CD4-positive, alpha-beta T cell treated with Interleukin-21 for 1 hour (primary cell): ENCODE results near the gene CENPP.
A peak's percentile ranks its signal among the peaks of the same experiment; 100 is the strongest.
"Not testable (repeated sequence)": the region's sequence is repeated elsewhere in the genome, so short reads cannot be mapped to it uniquely, and the experiment has no call there.

Experiments
- DNase-seq: peaks from one replicate; pipeline ENCODE4 v3.0.0-alpha.2; 2020

The CENPP gene

DNA sequence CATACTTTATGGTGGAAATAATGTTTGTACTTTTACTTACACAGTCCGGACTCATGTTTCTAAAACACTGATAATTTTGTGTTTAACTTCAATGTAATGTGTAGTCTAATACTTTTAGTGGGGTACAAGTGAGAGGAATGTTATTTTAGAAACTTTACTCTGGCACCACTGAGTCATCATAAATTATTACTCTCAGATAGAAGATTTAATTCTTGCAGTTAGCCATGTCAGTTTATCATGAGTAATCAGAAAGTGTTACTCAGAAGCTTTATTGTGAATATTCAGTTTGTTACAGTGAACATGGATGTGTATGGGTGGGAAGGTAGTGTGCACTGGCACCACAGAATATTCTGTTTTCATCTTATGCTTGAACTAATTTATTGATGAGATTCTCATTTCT, 58.6 kb downstream of the CENPP start:
- DNase-seq: no peak

DNA sequence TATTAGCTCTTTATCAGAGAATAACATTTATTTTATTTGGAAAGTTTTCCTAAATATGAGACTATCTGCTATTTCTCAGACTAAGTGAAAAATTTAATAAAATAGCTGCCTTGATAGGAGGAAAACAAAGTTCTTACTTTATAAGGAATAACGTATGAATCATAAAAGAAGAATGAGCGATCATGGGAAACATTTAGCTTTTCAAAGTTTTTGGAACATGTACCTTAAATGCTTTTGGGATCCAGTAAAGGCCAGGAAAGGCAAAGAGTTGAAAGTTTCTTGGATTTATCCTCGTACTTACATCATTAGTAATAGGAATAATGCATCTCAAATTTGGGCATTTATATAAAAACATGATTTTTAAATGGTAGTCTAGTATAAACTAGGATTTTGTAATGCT, 59.2 kb downstream of the CENPP start:
- DNase-seq: no peak

DNA sequence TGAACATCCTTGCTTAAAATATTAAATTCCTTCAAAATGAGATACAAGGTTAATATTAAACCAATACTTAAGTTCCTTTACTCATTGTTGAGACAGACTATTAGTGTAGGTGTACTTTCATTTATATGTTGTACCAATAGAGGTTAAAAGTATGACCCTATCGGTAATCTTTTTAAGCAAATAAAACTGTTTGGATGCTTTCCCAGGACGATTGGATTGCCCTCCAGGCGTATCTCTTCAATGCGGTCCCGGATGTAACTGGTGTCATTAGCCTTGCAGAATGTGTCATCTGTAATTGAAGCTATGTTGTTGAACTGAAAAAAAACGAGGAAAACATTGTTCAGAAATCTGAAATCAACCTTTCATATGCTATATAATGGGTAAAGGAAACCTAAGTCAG, 59.7 kb downstream of the CENPP start:
- DNase-seq: no peak

DNA sequence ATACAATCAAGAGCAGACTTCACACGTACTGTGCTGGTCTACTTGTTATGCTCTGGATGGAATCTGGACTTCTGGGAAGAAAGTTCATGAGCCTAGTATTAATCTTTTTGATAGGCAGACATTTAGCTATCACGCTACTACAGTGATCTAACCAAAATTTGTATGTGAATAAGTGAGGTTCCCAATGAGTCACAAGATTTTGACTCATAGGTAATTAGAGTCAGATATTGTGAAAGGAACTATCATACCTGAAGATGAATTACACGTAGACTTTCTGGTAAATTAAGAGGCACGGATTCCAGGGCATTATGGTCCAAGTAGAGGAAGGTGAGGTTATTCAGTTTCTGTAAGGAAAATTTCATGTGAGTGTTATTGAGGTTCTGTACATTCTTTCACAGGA, 60.2 kb downstream of the CENPP start:
- DNase-seq: no peak

DNA sequence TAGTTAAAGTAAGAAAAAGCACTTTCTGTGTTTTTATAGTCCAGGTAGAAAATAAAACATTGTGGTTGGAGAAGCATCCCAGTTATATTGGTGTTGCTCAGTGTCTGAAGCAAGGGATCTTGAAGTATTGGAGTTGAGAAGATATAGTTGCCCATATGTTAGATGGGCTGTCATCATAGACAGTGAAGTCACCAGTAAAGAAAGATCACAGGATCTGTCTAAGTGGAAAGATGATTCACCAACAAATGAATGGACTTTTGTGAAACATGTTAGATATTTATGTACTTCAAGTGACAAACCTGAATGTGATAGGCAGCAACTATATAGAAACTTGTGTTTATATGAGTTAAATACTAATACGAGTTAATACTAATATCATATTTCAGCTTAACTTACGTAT, 66.9 kb downstream of the CENPP start:
- DNase-seq: no peak

DNA sequence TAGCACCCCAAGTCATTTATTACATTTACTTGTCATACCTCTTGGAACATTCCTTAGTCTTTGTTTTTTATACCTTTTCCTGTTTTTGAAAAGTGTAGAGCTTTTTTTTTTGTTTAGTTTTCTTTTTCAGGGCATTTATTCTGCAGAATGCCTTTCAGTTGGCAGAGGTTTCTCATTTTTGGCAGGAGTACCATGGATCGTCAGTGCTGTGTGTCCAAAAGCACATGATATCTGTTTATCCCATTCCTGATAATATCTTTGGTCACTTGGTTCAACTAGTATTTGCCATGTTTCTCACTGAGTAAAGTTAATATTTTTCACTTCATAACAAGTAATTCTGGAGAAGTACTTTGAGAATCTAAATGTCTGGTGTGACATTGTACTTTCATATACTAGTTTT, 67.9 kb downstream of the CENPP start:
- no peak for DNase-seq

DNA sequence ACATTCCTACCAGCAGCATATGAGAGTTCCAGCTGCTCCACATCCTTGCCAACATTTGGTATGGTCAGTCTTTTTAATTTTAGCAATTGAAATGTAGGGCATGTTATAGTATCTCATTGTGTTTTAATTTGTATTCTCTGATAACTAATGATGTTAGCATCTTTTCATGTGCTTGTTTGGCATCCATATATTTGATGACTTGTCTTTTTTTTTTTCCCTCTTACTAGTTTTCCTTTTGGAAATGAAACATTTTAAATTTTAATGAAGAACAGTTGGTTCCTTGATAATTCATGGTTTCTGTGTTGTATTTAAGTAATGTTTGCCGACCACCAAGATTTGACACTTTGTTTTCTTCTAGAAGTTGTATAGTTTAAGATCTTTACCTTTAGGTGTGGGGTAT, 69.9 kb downstream of the CENPP start:
- DNase-seq: no peak

GRCh38 chr9:92397853-92398252, 72.1 kb downstream of the CENPP start:
- DNase-seq: no peak

GRCh38 chr9:92402360-92402759, 76.6 kb downstream of the CENPP start:
- no peak for DNase-seq

DNA sequence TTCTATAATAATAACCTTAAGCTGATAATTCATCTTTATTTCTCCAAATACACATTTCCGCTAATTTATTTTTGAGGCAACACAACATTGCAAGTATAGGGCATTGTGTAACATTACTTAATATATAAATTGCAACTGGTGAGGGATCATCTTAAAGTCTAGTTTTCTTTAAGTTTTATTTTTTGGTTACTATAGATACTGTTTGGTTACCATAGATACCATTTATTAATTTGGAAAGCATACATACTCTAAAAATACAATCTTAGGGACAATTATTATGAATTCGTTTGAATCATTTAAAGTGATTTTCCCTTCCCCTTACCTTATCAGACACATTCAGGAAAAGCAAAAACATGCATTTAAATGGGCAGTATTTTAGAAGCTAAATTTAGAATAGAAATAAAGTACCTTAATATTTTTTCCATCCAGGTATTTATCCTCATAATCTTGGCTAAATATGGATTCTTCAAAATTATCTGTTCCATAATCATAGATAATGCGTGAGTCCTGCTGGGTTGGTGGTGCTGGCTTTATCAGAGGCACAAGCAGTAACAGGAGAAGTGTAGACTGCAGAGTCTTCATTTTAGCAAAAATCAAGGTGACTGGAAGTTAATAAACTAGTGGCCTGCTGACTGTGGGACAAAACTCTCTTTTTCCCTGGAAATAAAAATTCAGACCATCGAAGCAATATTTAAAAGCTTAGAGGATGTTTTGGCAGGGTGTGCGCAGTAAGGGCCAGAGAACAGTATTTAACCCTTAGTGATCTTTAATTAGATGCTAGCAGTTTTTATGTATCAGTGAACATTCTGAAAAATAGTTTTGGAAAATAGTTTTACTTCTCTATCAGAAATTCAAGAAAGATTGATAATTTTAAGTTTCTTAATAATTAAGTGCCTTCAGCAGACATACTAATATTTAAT, 77.3 kb downstream of the CENPP start:
- DNase-seq: no peak

GRCh38 chr9:92404042-92404836, 78.5 kb downstream of the CENPP start, which contains the start of gene OGN:
Gene OGN (minus strand): TSS chr9:92404578. CDS start chr9:92403407, 1,171 bp downstream.
- peak; percentile 6 for DNase-seq

- DNase-seq: no peak
Measured at GRCh38 chr9:92405818-92406217, 80.1 kb downstream of the CENPP start.

- DNase-seq: peak; percentile 54
Measured at GRCh38 chr9:92406477-92406876, 80.7 kb downstream of the CENPP start.

DNA sequence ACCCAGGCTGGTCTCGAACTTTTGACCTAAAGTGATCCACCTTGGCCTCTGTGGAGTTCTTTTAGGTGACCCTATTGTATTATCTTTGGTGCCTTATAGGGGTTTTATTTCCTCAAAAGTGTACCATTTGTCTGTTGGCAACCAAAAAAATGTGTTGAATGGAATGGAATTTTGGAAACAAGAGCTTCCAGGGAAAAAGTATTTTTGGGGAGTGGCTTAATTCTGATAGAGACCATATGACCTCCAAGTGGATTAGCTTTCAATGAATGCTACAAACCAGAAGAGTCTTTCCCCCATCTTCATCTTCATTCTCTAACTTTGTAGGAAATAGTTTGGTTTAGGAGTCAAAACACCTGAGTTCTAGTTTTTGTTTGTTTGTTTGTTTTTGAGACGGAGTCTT, 82.1 kb downstream of the CENPP start:
- no peak for DNase-seq

DNA sequence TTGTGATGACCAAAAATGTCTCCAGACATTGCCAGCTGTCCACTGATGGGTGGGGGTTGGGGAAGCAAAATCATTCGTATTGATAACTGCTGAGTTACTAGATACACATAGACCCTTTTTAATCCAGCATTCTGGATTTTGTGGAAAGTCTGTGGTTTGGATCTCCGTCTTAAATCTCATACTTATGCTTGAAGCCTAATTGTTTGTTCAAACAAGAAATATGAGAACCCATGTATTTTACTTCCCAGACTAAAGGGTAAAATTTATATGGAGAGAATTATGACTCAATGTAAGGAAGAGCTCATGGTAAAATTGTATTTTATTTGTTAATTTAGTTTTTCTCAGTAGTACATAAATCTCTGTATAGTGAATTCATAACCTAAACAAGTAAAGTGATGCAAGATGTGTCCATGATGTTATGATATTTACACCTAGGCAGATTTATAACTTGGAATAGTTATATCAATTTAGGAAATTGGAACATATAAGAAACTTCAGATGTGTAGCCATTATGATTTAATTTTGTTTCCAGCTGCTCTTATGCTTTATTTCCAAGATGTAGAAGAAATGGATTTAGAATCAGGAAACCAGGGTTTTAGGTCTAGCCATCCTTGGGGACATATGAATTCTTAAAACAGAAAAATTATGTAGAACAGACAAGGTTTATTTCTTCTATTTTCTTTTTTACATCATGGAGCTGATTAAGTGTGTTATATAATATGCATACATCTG, 83.2 kb downstream of the CENPP start:
- DNase-seq: no peak

DNA sequence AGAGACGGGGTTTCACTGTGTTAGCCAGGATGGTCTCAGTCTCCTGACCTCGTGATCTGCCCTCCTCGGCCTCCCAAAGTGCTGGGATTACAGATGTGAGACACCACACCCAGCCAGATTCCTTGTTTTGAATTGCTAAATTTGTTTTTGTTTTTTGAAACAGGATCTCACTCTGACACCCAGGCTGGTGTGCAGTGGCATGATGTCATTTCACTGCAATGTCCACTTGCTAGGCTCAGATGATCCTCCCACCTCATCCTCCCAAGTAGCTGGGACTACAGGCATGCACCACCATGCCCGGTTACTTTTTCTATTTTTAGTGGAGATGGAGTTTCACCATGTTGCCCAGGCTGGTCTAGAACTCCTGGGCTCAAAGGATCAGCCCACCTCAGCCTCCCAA, 85.4 kb downstream of the CENPP start:
- not testable (repeated sequence) for DNase-seq

- DNase-seq: no peak
Measured at GRCh38 chr9:92414566-92414965, 88.8 kb downstream of the CENPP start.

DNA sequence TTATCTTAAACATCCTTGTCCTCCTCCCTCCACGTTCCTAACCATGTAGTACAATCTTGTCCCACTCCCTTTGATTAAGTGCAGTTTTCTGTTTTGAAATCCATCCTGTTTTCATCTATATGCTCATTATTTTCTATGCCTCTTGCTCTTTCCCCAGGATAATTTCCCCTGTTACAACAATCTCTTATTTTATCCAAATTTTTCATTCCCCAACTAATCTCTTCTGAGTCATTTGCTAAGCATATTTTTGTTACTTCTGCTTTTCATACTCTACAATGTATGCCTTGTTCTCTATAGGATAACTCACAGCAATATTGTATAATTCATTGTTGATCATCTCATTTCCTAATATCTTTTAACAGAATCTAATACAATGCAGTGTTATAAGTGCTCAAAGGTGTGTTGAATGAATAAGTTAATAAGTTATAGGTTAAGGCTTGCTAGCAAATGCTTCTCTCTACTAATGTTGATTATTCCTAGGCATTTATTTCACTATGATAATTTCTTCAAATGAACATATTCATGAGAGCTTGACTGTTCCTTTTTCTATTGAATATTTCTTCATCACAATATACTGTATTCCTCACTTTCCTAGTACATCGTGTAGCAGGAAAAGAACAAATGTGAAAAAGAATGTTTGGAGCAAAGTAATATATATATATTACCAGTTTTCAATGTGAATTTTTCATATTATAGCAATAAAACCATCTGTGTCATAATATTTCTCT, 97.0 kb downstream of the CENPP start:
- no peak for DNase-seq

GRCh38 chr9:92423612-92424011, 97.9 kb downstream of the CENPP start:
- no peak for DNase-seq

DNA sequence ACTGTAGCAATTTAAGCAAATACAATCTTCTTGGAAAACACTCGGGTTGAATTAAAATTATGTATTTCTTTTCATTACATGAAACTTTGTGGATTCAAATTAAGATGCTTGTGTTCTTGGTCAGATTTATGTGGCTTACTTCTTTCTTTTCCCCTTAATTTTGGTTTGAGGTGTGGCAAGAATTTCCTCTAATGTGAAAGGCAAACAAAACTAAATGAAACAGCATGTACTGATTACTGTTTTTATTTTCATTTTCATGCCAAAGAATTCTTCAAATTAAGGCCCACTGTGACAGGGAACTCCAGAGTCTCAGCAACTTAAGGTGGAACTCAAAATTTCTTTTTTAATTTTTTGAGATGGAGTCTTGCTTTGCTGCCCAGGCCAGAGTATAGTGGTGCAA, 98.6 kb downstream of the CENPP start, which contains the start of gene OMD:
TSS of gene OMD (minus strand) at position 132 of the 400 bp plus-strand sequence. CDS start 6,913 bp downstream, outside the sequence.
- no peak for DNase-seq

GRCh38 chr9:92425474-92425873, 99.7 kb downstream of the CENPP start:
- DNase-seq: no peak

GRCh38 chr9:92426501-92427145, 100.9 kb downstream of the CENPP start:
- no peak for DNase-seq
